Upper lobe of left lung (tissue), 4 donors: ENCODE data around the gene SMARCB1.

Source experiments
- CTCF ChIP-seq, 6 experiments: fragments of 450-650 bp in 4 of 6; fragments of 200-600 bp in 2 of 6; sonication (generic) in 2 of 6; IDR thresholded peaks; one replicate each; pipeline ENCODE4 v1.5.1; 2016 to 2019; ENCODE audit warnings: antibody characterized with exemption in 6 of 6
- POLR2A ChIP-seq, 4 donors: fragments of 450-650 bp; IDR thresholded peaks; one replicate each; pipeline ENCODE4 v1.5.1; 2016 to 2017; ENCODE audit warnings: antibody characterized with exemption in 4 of 4, mild to moderate bottlenecking in 2 of 4

DNA sequence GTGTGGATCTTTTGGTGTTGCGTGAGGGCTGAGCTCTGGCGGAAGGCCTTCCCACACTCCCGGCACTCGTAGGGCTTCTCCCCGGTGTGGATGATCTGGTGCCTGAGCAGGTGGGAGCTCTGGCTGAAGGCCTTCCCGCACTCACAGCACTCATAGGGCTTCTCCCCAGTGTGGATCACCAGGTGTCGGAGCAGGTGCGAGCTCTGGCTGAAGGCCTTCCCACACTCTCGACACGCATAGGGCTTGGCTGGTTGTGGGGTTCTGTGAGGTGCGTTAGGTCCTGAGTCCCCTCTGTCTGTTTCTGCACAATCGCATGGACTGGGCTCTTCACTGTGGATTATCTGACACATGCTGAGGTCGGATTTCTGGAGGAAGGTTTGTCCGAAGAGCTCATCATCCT, 42.3 kb upstream of the SMARCB1 start:
- TF ChIP-seq CTCF (IDR thresholded peaks at IDR 0.05) (no peak), POLR2A (IDR thresholded peaks at IDR 0.05) (no peak)
